22Rv1 (cell line): ENCODE data around the gene LRCH2.

Source experiments
- CTCF ChIP-seq: fragments of 450-650 bp; IDR thresholded peaks from 2 replicates; pipeline ENCODE4 v1.5.1; 2017; ENCODE audit warnings: mild to moderate bottlenecking
- ZFX ChIP-seq: fragments of 450-650 bp; IDR thresholded peaks from 2 replicates; pipeline ENCODE4 v1.6.1; 2017; ENCODE audit warnings: antibody characterized with exemption, borderline replicate concordance

- TF ChIP-seq CTCF: no peak
- no peak for TF ChIP-seq ZFX
Measured at GRCh38 chrX:115251458-115252233, 17.8 kb upstream of the LRCH2 start.
